PFSK-1 (cell line): Measurements from ENCODE around the gene TBPL1.

Experiments used
- FOXP2 ChIP-seq: optimal IDR thresholded peaks from 2 replicates; pipeline ENCODE3; 2011; ENCODE audit warnings: borderline replicate concordance, control low read depth, inconsistent platforms; ENCODE audit not compliant: insufficient read depth; ENCODE audit errors: extremely low read length, extremely low read depth
- POLR2AphosphoS5 ChIP-seq: IDR thresholded peaks from 2 replicates; pipeline ENCODE4 v1.6.1; 2012; ENCODE audit warnings: low read depth, mild to moderate bottlenecking, control low read depth, low read length, moderate library complexity
- SIN3A ChIP-seq: IDR thresholded peaks from 2 replicates; pipeline ENCODE4 v1.6.1; 2012; ENCODE audit warnings: mild to moderate bottlenecking, low read length, moderate library complexity, borderline replicate concordance; ENCODE audit not compliant: insufficient read depth
- TAF1 ChIP-seq: IDR thresholded peaks from 2 replicates; pipeline ENCODE4 v1.6.1; 2012; ENCODE audit warnings: low read length, control low read depth, borderline replicate concordance; ENCODE audit not compliant: insufficient read depth
- TF ChIP-seq, protein P1 (sequence below), 2 experiments: IDR thresholded peaks; 2 replicates each; pipeline versions ENCODE4 v1.6.1 to v1.8.0; 2011 to 2012; ENCODE audit warnings: low read depth in 2 of 2, low read length in 2 of 2, control low read depth in 1 of 2, inconsistent platforms in 1 of 2, mild to moderate bottlenecking in 1 of 2, moderate library complexity in 1 of 2; ENCODE audit not compliant: insufficient read depth in 1 of 2

The TBPL1 gene

DNA sequence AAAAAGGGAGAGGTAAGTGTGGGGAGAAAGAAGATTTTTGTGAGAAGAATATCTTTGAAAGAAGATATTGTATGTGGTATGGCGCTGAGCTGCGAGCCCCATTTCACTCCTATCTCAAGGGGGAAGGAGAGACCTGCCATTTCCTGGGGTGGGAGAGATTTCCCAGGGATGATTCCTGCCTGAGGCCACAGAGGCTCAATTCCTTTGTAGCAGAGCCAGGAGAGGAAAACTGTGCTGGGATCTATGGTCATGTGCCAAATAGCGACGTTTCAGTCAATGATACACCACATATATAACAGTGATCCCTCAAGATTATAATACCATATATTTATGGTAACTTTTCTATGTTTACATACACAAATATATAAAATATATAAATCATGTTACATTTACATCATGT lies 35.2 kb upstream of the TBPL1 start:
- TF ChIP-seq SIN3A (no peak), TAF1 (no peak), FOXP2 (no peak), POLR2AphosphoS5 (no peak)
- TF ChIP-seq, protein P1, sequence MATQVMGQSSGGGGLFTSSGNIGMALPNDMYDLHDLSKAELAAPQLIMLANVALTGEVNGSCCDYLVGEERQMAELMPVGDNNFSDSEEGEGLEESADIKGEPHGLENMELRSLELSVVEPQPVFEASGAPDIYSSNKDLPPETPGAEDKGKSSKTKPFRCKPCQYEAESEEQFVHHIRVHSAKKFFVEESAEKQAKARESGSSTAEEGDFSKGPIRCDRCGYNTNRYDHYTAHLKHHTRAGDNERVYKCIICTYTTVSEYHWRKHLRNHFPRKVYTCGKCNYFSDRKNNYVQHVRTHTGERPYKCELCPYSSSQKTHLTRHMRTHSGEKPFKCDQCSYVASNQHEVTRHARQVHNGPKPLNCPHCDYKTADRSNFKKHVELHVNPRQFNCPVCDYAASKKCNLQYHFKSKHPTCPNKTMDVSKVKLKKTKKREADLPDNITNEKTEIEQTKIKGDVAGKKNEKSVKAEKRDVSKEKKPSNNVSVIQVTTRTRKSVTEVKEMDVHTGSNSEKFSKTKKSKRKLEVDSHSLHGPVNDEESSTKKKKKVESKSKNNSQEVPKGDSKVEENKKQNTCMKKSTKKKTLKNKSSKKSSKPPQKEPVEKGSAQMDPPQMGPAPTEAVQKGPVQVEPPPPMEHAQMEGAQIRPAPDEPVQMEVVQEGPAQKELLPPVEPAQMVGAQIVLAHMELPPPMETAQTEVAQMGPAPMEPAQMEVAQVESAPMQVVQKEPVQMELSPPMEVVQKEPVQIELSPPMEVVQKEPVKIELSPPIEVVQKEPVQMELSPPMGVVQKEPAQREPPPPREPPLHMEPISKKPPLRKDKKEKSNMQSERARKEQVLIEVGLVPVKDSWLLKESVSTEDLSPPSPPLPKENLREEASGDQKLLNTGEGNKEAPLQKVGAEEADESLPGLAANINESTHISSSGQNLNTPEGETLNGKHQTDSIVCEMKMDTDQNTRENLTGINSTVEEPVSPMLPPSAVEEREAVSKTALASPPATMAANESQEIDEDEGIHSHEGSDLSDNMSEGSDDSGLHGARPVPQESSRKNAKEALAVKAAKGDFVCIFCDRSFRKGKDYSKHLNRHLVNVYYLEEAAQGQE (IDR thresholded peaks at IDR 0.05; ENCODE audit: insufficient read depth in 1 of 2, low read depth in 2 of 2, low read length in 2 of 2) = no peak

DNA sequence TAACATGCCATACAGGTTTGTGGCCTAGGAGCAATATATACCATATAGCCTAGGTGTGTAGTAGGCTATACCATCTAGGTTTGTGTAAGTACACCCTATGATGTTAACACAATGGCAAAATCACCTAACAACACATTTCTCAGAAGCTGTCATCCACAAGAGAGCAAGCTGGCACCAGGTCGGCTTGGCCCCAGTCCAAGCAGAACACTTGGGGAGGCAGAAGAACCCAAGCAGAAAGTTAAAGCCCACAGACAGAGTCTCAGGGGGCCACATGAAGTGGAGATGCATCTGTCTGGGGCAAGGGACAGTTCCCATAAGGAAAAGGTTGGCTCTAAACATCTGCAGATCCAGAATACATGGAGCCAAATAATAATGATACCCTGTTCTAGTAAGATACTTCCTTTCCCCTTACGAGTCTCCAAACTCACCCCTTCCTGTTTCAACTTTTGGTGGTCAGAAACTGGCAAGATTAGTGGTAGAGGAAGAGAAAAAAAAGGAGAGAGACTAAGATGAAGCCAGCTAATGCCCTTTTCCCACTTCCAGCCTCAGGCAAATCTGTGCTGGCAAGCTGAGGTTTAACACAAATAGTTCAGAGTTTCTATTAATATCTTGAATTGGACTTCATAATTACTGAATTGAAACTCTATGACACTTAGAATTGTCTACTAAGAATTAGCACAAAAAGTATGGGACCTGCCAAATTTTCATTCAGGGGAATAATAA lies 34.7 kb upstream of the TBPL1 start:
- TF ChIP-seq SIN3A = no peak
- no peak for TF ChIP-seq TAF1
- no peak for TF ChIP-seq POLR2AphosphoS5
- TF ChIP-seq, protein P1 (IDR thresholded peaks at IDR 0.05; ENCODE audit: insufficient read depth in 1 of 2, low read depth in 2 of 2, low read length in 2 of 2) = no peak
- TF ChIP-seq FOXP2 = no peak

DNA sequence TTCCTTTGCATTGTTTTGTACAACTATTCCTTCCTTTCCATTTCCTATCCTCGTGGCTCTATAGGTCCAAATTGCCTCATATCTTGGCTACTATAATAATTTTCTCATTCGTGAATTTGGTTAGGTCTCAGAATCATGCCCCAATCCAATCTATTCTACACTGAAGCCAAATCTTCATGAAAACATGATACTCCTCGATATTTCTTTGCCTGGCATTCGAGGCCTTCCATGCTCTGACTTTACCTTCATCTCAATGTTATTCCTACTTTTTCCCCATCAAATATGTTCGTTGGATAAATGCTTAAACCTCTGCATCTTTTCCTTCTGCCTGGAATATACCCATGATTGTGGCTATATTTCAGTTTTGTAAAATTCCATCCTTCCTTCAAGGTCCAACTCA lies 33.7 kb upstream of the TBPL1 start:
- TF ChIP-seq FOXP2 = no peak
- no peak for TF ChIP-seq SIN3A
- TF ChIP-seq POLR2AphosphoS5 = no peak
- TF ChIP-seq, protein P1 (IDR thresholded peaks at IDR 0.05; ENCODE audit: insufficient read depth in 1 of 2, low read depth in 2 of 2, low read length in 2 of 2) = no peak
- no peak for TF ChIP-seq TAF1

DNA sequence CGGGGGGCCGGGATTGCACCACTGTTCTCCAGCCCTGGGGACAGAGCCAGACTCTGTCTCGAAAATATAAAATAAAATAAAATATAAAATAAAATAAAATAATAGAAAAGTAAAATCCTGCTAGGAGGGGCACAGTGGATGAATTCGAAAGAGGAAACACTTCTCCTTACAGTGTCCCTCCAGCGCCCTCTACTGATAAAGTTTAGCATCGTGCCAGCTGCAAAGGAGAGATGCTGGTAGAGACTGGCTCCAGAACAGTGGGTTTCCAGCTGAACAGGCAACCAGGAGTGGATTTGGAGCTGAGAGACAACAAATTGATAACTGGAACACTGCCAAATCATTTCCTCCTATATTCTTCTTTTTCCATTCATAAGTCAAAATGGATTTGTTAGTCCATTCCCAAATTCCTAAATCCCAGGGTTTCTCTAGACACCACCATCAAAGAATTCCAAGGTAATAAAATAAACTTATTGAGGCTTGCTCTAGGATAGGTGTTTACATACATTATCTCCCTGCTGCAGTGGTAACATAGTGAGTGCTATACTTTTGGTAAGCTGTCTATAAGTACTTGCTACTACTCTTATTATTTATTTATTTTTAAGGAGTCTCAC lies 31.7 kb upstream of the TBPL1 start:
- TF ChIP-seq, protein P1 (IDR thresholded peaks at IDR 0.05; ENCODE audit: insufficient read depth in 1 of 2, low read depth in 2 of 2, low read length in 2 of 2) = no peak
- TF ChIP-seq FOXP2 = no peak
- TF ChIP-seq POLR2AphosphoS5 = no peak
- no peak for TF ChIP-seq SIN3A
- no peak for TF ChIP-seq TAF1
